ENCODE measurements around the gene SOX8.
"Not testable (repeated sequence)": the region's sequence is repeated elsewhere in the genome, so short reads cannot be mapped to it uniquely, and the experiment has no call there.

Gene SOX8

GRCh38 chr16:1008085-1008484 lies 26.5 kb downstream of the SOX8 start:
- no peak for DNase-seq (ENCODE audit: low read depth)

GRCh38 chr16:1009358-1010150 lies 28.0 kb downstream of the SOX8 start:
- DNase-seq (ENCODE audit: low read depth) = no peak

DNA sequence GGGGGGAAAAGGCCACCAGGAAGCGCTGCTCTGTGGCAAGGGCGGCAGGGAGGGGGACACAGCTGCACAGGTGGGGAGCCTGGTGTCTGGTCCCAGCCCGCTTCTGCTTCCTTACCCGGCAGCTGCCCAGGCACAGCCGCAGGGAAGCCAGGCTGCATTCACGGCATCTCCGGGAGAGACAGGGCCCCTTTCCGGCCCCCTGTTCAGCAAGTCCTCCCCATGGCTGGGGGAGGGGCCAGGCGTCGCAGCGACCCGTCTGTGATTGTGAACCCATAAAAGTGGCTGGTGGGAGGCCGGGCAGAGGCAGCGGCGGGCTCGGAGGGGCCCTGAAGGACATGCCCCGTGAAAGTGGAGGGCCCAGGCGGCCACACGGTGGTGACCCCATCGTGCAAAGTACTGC lies 28.7 kb downstream of the SOX8 start:
- no peak for DNase-seq (ENCODE audit: low read depth)

GRCh38 chr16:1010815-1011214 lies 29.2 kb downstream of the SOX8 start:
- no peak for DNase-seq (ENCODE audit: low read depth)

GRCh38 chr16:1011316-1012082 lies 29.9 kb downstream of the SOX8 start:
- no peak for DNase-seq (ENCODE audit: low read depth)

DNA sequence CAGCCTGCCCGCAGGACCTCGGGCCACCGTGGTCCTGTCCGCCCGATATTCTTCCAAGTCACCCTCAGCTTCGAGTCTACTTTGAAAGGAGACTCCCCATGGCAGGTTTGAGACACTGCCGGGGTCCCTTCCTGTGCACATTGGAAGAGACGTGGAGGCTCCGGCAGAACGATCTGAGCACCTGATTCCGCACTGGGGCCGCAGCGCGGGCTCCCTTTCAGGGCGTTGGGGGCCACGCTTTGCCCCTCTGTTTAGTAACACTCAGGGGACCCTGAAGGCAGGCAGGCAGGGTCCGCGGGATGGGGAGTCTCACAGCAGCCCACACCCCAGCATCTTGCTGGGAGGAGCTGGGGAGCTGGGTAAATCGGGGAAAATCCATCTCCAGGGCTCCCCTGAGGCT lies 30.6 kb downstream of the SOX8 start:
- no peak for DNase-seq (ENCODE audit: low read depth)

GRCh38 chr16:1012722-1013592 lies 31.4 kb downstream of the SOX8 start:
- DNase-seq (ENCODE audit: low read depth) = no peak

GRCh38 chr16:1013593-1013900 lies 32.0 kb downstream of the SOX8 start:
- no peak for DNase-seq (ENCODE audit: low read depth)

DNA sequence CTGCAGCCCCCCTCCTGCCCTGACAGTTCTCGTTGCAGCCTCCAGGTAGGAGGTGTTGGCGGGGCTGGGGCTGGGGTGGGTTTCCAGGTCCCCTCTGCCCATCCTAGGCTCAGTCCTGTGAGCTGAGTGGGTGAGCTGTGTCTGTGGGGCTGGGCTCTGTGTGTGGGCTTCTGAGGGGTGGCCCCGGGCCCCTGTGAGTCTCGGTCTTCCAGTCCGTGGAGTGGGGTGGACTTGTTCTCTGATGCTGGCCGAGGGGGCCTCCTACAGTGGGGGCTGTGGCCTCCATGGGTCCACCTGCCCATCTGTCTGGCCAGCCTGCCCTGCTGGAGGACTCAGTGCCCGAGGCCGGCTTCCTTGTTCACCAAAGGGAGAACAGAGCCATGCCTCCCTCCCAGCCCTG lies 32.7 kb downstream of the SOX8 start:
- no peak for DNase-seq (ENCODE audit: low read depth)

GRCh38 chr16:1014771-1015495 lies 33.4 kb downstream of the SOX8 start:
- no peak for DNase-seq (ENCODE audit: low read depth)

- DNase-seq (ENCODE audit: low read depth) = no peak
These were observed 37.1 kb downstream of the SOX8 start for GRCh38 chr16:1018447-1019198.

DNA sequence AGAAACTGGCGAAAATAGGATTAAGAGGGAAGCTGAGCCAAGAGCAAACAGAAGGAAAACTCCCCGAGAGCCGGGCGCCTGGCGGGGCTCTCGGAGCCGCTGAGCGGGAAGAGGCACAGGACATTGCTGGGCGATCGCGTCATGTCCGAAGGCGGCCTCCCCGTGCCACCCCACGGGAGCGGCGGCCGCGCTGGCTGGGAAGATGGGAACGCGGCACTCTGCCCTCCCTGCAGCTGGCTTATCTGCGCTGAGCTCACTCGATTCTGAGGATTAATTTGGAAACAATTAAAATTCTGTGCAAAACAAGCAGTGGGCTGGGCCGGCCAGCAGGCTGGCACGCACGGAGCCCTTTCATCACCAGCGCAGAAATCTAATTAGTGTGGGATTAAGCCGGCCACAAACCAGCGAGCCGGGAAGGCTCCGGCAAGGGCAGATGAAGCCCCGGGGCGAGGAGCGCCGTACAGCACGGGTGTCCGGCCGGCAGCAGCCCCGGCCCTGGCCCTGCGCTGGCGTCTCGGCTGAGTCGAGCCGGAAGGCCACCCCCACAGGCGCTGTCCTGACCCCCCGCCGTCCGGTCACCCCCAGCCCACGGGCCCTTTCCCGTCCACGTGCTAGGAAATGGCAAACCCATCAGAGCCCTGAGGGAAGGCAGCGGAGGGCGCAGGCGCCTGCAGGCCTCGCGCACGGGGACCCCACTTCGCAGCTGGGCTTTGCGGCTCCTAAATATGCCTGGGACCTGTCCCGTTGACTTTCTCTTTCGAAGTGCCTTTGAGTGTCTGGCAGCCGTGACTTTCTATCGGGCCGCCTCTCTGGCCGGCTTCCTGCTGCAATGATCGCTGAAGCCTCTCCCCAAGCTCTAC lies 37.9 kb downstream of the SOX8 start:
- no peak for DNase-seq (ENCODE audit: low read depth)

DNA sequence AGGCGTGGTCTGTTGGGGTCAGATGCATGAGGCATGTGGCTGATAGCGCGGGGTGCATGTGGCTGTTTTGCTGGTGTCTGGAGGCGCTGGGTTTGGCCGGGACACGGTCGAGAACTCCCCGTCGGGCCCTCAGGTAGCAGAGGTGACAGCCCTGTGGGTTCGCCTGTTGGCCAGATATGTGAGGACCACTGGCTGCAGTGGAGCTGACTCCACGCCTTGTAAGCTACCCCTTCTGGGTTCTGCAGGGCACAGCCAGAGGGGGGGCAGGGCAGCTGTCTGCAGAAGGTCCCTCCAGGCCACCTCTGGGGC lies 38.5 kb downstream of the SOX8 start:
- DNase-seq (ENCODE audit: low read depth) = no peak

GRCh38 chr16:1020591-1020990 lies 39.0 kb downstream of the SOX8 start:
- DNase-seq (ENCODE audit: low read depth) = no peak

DNA sequence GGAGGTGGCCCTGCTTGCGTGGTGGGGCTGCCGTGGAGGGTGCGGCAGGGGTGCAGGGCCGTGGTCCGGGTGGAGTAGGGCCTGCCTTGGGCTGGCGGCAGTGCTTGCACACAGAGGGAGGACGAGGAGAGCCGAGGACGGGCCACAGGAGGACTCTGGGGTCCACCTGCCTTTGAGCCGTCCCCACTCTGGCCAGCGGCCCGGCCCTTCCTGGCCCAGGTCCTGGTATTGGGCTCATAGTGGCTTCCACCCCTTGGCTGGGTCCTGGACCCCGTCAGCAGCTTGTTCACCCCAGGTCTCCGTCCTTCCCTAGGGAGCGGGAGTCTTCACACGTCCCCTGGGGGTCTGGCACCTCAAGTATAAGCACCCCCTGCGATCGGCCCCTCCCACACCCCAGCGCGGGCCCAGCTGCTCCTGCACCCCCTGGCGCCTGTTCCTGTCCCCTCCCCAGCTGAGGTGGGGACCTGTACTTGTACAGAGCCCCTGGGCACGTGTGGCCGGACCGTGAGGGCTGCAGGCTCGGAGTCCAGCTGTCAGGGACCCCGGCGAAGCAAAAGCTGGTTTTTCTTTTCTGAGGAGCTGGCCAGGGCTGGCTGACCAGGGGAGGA lies 40.1 kb downstream of the SOX8 start:
- DNase-seq (ENCODE audit: low read depth) = no peak

GRCh38 chr16:1022466-1022865 lies 40.9 kb downstream of the SOX8 start:
- DNase-seq (ENCODE audit: low read depth) = no peak

DNA sequence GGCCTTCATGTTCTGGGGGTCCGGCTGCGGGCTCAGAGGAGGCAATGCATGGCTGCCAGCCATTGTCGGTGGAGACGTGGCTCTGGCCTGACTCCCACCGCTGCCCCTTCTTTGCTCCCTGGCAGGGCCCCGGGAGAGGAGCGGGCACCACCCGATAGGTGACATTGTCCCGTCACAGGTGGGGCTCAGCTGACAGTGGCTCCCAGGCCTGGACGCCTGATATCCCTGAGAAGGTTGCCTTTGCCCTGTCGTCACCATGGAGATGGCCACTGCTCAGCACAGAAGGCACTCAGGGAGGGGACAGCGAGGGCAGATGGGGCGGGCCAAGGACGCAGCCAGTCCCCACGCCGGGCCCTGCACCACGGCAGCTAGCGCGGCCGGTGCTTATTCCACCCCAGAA lies 42.6 kb downstream of the SOX8 start:
- DNase-seq (ENCODE audit: low read depth) = no peak

DNA sequence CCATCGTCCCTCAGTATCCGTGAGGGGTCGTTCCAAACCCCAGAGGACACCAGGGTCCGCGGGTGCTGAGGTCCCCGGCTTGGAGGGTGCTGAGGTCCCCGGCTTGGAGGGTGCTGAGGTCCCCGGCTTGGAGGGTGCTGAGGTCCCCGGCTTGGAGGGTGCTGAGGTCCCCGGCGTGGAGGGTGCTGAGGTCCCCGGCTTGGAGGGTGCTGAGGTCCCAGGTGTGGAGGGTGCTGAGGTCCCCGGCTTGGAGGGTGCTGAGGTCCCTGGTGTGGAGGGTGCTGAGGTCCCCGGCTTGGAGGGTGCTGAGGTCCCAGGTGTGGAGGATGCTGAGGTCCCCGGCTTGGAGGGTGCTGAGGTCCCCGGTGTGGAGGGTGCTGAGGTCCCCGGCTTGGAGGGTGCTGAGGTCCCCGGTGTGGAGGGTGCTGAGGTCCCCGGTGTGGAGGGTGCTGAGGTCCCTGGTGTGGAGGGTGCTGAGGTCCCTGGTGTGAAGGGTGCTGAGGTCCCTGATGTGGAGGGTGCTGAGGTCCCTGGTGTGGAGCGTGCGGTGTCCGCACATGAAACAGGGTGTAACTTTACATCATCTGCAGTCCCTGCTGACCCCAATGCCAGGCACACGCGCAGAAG lies 43.7 kb downstream of the SOX8 start:
- not testable (repeated sequence) for DNase-seq (ENCODE audit: low read depth)

DNA sequence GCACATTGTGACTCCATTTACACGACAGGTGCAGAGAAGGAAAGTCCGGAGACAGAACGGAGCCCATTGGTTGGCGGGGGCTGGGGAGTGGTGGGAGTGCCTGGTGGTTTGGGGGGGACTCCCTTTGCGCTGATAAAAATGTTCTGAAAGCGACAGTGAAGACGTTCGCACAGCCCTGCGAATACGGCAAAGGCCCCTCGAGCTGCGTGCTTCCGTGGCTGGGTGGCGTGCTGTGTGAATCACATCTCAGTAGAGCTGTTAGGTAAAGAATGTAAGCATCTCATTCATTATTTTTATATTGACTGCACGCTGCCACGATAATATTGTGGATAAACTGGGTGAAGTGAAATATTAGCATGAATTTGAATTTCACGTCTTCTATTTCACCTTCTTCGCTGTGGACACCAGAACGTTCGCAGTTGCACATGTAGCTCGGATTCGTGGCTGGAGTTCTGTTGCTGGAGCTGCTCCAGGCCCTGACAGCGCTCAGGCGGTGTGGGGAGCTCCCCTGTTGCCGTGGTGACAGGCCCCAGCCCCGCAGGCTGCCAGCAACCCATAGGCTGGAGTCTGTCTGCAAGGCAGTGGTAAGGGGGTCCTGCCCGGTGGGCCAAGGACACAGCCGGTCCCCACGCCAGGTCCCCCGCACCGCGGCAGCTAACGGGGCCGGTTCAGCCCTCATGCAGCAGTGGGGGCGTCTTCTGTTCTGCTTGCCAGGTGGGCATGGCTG lies 44.6 kb downstream of the SOX8 start:
- no peak for DNase-seq (ENCODE audit: low read depth)

Data from CMK (cell line).